Stromal cell of bone marrow (primary cell): ENCODE data around the gene ZEB2.

Source experiments
- DNase-seq: peaks from one replicate; pipeline ENCODE4 v3.0.0-alpha.2; 2012; ENCODE audit warnings: low read depth

The ZEB2 gene

DNA sequence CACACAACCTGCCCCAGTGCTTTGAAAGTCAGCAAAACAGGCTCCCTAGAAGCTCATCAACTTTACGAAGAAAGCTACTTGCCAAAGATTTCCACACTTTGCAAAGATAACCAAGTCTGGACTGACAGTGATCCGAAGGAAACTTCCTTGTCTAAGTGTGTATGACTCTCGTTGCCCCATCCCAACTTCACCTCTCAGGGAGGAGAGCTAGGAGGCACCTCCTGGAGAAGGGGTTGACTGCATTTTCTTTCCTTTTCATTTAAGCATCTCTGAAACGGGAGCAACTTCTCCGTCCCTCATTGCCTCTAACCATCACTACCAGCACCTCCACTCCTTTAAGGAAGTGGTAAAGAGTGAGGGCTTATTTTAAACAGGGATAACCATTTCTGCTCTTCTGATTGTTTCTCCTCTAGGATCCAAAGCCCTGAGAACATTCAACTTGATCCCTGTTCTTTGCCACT, 7.0 kb downstream of the ZEB2 start:
- no peak for DNase-seq

DNA sequence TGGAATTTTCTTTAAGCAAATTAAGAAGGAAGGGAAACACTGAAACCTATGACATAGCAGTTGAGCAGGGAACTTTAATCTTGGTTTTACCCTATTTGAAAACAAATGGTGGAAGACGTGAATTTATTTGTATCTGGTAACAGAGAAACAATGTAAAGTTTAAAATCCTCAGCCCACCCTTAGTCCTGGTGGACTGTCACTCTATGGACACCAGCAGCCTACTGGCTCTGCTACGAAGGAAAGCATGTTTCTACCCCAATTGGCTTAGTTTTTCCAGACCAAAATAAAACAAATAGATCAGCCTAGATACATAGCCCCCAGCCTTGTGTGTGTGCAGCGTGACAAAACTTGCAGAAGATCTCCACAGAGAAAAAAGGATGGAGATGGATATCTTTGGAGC, 7.4 kb downstream of the ZEB2 start:
- no peak for DNase-seq

DNA sequence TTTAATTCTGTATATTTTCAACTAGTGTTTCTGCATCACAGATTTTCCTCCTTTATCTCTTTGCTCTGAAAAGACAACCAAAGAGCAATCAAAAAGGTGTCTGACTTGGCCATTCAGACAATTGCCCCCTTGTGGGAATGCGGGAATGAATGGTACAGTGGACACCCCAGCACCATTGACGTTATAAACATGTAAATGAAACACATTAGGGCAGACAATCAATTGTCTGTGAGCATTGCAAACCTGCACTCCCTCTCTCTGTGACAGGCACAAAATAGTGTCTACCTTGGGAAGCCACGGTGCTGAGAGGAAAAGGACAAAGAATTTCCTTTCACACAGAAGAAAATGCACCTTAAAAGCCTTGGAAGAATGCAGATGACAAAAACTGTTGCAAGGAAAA, 8.0 kb downstream of the ZEB2 start:
- DNase-seq, result no peak

DNA sequence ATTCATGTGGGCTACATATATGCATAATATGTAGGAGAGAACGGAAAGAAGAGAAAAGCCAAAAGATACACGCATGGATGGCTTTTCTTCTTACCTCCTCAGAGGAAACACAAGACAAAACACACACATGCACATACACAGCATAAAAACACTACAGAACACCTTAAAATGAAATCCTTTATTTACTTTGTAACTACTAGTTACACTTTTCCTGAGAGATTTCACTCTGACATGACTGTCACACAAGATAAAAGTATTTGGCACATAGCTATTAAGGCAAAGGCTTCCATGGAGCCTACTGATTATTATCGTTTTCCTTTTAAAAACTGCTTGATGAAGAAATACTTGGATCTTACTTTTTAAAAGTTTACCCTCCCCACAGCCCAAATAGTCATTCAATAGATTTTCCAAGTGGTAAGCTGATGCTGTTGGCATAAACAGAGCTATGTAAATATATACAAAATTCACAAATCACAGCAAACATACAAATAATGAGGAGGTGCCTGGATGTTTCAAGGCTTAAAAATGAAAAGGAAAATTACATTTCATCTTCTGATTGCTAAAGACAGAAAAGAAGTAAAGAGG, 8.6 kb downstream of the ZEB2 start:
- DNase-seq, result no peak

DNA sequence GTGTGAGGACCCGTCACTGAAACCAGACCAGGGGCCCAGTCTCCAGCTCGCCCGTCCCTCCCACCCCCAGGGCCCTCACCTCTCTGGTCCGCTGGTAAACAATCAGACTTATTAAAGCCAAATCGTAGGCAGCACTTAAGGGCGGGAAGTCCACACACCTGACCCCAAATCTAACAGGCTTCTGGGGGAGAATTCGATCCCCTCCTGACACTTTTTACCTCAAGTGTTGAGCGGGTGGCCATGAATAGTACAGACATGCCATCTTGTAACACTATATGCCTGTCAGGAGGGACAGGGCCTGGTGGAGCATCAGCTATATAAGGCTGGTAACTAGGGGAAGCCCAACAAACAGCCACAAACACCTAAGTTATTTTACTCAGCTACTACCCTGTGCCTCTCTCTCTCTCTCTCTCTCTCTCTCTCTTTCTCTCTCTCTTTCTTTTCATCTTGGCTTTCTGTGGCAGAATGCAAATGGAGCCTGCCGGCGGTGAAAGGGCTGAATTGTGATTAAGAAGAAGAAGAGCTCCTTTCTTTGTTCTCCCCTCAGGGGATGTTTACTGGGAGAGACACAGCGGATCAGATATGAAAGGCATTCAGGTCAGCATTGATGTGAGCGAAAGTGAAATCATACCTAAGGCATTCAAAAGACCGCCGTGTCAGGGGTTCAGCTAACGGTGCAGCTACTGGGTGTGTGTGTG, 9.5 kb downstream of the ZEB2 start:
- DNase-seq, result no peak

DNA sequence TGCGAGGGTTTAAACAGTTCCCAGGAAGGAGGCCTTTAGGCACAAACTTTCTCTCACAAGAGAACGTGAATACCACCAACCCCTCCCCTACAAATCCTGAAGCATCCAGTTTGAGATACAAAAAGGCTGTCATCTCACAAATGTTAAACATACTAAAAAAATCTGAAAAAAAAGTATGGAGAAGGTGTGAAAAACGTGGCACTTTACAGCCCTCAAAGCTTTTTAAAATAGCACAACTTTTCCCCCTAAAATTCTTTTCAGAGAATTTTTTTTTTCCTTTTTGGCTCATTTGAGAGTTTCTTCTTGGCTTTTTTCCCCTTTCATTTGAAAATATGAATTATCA, 10.1 kb downstream of the ZEB2 start:
- no peak for DNase-seq

DNA sequence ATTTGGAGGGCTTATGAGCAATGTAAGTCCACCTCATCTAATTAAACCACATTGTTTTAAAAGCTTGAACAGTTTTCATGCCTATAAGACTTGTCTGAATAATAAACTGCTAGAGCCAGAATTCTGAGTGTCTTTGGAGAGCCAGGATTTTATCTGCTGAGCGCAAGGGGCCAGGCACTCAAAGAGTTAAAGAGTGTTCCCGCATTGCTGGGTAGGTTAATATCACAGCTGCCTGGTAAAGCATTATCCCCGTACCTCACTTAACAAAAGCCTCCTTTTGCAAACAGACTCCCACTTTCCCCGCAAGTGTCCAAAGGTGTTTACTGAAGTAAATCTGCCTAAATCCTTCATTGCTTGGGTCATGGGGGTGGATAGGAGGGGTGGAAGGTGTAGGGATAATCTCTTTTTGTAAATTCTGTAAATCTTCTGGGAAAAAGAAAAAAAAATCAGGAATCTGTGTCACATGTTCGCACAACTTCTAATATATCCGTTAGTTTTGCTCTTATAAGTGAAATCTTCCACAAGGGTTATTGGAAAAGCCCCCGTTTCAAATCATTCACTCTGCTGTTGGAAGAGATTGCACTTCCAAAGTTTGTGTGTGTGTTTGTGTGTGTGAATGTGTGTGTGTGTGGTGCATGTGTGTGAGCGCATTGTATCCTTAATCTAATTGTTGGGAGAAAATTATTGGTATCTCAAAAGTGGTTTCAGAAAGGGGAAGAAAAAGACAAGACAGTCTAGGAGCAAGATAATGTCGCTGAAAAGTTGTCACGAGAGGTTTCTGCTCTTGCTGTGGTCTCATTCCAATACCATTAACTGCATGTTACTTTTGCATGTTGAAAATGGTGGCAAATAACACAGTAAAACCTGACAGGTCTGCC, 10.7 kb downstream of the ZEB2 start:
- DNase-seq, result no peak

DNA sequence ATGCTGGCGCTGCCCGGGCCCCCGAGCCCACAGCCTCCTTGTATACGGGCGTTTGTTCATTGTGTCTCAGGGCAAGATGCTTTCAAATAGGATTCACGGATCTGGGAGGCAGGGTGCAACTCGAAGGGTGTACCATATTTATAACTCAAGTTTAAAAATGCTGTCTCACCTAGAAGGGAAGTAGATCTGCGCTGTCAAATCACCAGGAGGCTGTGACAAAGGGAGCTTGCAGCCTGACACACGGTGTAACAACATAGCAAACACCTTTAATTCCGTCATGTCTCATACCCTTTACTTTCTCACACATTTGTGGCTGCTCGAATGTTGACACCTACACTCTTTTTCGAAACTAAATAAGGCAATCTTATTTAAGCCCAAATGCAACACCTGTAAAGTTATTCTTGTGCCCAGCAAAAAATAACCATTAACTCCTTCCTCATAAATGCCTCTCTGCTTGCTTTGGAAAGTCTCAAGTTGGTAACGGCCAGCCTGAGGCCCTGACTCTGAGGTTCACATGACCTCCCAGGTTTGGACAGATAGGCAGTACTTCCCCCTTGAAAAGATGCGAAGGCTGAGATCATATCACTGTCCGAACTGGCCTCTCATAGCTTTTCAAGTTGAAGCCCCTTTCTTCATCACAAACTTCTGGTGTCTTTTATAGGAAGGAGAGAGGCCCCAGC, 11.6 kb downstream of the ZEB2 start:
- DNase-seq, result no peak

DNA sequence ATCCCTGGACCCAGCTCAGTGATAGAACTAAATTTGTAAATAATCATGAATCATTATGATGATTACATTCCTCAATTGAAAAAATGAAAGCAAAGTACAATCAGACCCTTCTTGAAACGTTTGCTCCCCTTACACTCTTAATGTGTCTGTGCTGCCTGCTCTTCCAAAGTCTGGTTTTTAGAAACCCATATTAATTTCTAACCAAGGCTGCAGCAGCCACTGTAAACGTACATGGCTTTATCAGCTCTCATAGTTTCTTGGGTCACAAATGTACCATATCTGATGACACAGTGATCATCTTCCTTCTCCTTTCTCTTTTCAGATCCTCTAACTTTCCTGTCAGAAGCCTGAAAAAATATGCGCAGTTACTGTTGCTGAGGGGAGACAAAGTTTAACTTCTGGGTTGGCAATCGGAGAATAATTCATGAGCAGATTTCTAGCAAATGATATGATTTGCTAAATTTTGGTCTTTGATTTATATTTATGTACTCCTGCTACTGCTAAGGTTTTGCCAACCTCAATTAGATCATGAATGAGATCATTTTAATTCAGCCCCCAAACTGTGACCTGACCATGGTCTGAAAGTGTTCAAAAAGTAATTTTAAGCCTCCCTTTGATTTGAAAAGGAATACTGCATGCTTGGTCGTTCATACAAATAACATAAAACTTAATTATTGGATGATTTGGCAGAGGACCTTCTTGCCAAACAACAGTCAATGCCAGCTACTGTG, 12.3 kb downstream of the ZEB2 start:
- DNase-seq, result no peak

DNA sequence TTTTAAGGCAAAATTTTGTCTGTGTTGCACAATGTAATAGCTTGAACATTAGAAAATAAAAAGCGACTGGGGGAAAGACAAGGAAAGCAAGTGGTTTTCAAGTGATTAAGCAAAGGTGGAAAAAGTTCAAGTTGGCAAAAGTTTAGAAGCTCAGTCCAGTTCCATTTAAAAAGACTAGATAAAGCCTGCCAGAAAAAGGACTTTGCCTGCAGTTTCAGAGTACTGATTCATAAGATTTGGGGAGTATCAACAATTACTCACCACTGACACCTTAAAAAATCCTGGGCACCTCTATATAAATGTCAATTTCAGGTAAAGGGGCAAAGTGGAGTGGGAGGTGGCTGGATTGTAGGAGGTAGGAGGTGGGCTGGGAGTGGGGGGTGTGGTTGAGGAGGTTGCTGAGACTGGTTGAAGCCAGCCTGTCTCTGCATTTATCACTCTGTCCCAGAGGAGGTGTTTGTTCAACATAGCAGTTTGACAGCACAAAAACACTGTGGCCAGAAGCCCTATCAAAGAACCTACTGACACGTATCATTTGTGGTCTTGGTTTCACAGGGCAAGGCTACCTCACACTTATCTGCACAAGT, 14.6 kb downstream of the ZEB2 start:
- peak; percentile 83 for DNase-seq

DNA sequence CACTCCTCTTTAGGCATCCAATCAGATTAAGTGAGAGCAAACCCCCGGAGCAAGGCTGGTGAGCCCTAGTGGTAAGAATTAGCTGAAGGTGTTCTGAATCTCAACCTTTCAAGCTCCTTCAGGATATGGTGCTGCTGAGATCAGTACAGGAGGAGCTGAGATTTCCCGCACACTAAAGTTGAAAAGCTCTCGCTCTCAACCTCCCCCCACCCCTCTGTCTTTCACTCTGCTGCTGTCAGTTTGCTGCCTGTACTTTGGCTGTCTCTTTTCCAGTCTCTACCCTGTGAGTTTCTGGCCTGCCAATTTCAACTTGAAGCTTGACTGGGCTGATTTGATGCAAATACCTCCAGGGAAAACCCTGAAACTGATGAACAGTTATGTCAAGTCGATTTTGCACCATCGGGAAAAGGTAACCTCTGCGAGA, 15.7 kb downstream of the ZEB2 start:
- no peak for DNase-seq

DNA sequence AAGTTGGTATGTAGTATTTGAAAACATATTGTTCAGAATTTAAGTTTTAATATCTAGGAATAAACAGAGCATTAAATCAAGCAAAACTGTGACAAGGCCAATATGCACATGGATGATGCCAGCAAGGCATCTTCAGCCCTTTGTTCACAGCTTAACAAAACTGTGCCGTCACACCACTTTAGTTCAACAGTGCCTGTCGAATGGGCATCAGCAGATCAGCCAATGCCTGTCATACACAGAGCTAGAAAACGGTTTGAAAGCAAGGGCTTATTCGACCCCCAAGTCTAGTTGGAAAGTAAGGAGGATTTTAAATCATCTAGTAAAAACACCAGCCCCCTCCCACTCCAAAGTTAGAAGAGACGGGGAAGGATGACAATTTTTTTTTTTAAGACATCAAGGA, 16.7 kb downstream of the ZEB2 start:
- no peak for DNase-seq

DNA sequence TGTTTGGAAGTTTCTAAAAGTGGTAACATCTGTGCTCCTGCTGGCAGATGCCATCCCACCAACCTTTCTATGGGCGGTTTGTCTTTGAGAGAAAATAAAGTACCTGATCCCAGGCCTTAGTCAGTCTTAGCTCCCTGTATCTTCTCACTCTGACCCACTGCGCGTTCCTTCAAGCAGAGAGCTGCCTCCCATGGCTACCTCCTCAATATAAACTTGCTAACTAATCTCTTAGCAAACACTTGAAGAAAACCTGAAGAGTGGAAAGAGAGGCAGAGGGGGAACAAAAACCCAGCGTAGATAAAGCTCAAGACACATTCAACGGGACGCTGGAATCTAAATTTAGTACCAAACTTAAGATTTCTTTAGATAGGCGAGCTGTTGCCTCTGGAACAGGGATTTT, 17.6 kb downstream of the ZEB2 start:
- DNase-seq, result no peak

DNA sequence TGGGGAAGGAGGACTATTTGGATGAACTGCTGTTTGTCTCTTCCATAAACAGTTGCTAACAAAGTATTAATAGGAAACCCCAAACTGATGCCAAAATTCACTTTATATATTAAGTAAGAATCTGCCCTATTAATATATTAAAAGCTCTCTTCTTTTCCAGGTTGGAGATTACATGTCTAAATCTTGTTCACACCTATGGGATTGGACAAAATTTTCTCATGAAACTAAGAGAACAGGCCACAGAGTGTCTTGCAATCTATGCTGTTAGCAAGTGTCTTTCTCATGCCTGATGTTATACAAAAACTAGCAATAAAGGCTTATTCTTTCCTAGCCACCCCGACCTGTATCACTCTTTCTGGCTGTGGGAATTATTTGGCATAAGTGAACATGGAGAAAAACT, 18.3 kb downstream of the ZEB2 start:
- no peak for DNase-seq

DNA sequence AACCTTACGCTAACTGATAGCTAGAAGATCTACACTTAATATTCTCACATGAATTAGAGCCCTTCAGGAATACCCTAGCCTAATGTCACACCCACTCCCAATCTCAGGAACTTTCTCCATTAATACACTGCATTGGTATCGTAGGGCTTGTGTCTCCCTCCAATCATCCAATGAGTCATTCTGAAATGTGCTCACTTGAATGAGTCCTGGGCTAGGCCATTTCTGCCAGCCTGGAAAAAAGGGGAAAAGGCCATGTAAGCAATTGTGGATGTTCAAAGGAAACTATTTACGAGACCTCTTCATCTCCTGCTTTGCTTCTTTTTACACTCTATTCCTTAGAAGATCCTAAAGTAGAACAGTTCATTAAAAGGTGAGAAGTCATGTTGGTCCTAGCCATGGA, 18.8 kb downstream of the ZEB2 start:
- no peak for DNase-seq

DNA sequence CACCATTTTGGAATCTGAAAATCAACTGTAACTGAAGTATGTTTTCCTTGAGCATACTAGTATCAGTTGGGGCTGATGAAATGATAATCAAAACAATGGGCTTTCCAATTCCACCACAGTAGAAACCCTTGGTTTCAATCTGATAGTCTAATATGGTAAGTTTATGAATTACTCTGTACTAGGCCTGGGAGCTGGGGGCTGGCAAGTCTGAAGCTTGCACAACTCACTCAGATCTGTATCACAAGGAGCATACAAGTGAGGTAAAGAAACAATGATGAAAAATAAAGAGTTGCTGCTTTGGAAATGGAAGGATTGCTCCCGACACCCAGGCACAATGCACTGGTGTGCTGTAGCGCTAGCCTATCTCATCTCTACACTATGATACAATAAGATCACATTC, 19.4 kb downstream of the ZEB2 start:
- no peak for DNase-seq

DNA sequence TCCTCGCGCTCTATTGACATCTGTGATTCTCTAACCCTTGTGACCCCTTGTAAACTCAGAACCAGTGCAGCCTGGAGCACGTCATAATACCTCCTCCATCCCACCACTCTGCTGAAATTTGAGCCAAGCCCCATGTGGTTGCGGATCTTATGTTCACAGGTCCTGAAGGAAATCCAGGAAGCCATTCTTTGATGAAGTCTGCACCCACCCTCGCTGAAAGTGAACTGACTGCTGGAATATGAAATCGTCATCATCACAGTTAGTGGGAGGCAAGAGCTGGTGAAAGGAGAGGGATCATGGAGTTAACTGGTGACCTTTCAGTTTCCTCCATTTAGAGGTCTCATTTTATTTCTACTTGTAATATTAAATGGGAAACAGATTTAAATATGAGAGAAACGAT, 21.6 kb downstream of the ZEB2 start:
- no peak for DNase-seq

DNA sequence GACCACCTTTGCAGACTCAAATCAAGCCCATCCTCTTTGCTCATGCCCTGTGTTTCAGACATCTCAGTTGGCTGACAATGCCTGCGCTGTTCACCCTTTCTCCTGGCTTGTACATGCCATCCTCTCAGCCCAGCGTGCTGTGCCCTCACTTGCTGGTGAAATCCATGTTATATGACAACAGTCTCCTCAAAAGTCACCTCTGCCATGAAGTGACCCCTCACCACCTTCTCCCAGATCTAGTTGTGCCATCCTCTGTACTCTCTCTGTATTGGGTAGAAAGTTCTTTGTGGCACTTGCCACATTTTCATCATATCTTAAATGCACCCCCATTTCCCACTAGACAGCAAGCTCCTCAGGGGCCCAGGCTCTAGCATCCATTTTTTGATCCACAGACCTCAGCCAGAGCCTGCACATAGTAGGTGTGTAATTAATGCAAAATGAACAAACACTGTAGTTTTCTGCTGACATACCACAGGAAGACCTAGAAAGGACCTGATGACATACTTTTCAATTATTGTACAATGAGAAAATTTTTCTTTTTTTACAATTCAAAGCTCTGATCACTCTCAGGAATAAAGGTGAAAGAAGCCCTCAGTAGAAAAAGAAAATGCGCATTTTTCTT, 22.8 kb downstream of the ZEB2 start:
- no peak for DNase-seq

DNA sequence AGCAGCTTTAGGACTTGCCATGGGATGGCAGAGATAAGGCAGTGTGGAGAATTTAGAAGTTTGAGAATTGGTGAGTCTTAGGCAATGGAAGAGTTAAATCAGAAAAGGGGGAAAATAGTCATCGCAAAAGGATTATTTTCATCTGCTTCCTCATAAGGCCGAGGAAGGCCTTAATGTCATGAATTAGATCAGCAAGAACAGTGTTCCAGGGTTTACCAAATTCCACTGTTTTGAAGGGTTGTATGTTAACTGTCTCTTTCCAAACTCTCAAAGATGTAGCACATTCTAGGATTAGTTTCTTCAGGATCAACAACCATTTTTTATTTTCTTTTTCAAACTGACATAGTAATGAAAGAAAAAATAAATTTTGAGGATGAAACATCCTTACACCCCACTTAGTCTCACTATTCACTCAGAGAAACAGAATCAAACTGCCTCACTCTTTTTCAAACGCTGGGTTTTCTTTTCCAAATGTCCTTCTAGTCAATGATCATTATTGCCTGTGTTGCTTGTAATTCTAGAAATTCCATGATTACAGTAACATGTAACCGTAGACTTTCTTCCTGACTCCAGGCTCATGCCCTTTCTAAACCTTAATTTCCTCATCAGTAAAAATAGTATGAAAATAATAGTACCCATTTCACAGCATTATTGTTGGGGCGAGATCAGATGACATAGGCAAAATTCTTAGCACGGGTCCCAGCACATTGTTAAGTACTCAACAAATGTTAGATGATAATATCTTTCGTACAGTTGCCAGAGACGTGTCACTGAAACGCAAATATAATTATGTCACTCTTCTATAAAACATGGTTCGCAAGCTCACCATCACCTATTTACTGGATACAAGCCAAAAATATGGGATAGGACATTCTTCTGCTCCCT, 23.6 kb downstream of the ZEB2 start:
- DNase-seq, result no peak
